ENCODE results near the gene CATSPERB. TPM values are rescaled to one million over a fixed set of nuclear protein-coding genes. Genes with fewer than 3 reads are reported as not detected.
"Not testable (repeated sequence)": the region's sequence is repeated elsewhere in the genome, so short reads cannot be mapped to it uniquely, and the experiment has no call there.

Gene CATSPERB
- total RNA-seq, 6 experiments from 2014 or later = 0.19 to 0.55 (median 0.38) TPM; not detected in 1

GRCh38 chr14:91609161-91609560, 122.7 kb downstream of the CATSPERB start:
- no peaks in the 10 kb centered on the region for H3K27me3 ChIP-seq
- 74% methylated on average over 3 of the region's 3 CpGs for WGBS (ENCODE audit: insufficient coverage, low coverage, low lambda C conversion rate, missing lambda C conversion rate)
- no peak for TF ChIP-seq POLR2A (IDR thresholded peaks at IDR 0.05)
- TF ChIP-seq, protein P1, sequence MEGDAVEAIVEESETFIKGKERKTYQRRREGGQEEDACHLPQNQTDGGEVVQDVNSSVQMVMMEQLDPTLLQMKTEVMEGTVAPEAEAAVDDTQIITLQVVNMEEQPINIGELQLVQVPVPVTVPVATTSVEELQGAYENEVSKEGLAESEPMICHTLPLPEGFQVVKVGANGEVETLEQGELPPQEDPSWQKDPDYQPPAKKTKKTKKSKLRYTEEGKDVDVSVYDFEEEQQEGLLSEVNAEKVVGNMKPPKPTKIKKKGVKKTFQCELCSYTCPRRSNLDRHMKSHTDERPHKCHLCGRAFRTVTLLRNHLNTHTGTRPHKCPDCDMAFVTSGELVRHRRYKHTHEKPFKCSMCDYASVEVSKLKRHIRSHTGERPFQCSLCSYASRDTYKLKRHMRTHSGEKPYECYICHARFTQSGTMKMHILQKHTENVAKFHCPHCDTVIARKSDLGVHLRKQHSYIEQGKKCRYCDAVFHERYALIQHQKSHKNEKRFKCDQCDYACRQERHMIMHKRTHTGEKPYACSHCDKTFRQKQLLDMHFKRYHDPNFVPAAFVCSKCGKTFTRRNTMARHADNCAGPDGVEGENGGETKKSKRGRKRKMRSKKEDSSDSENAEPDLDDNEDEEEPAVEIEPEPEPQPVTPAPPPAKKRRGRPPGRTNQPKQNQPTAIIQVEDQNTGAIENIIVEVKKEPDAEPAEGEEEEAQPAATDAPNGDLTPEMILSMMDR (IDR thresholded peaks at IDR 0.05) = no peak
- no peaks in the 10 kb centered on the region for H3K9me3 ChIP-seq
- intact Hi-C loops (cut with DNase I) = no loop called here
- H3K27ac ChIP-seq = no peak overlapping the region
- no peaks in the 10 kb centered on the region for H3K36me3 ChIP-seq
- peaks cover 0 to 7% (median 3%) of the 10 kb centered on the region in 4 donors for H3K4me1 ChIP-seq
- no peak overlapping the region for H3K4me3 ChIP-seq
- DNase-seq (no peak), ATAC-seq (no peak)

GRCh38 chr14:91607322-91608047, 124.4 kb downstream of the CATSPERB start:
- peak; percentile 60 to 90 (median 72) for ATAC-seq
- H3K4me3 ChIP-seq = no peak overlapping the region
- no peak overlapping the region for H3K27ac ChIP-seq
- TF ChIP-seq, protein P1 (IDR thresholded peaks at IDR 0.05) = no peak
- TF ChIP-seq POLR2A (IDR thresholded peaks at IDR 0.05) = no peak
- 58% methylated on average over 4 of the region's 9 CpGs for WGBS (ENCODE audit: insufficient coverage, low coverage, low lambda C conversion rate, missing lambda C conversion rate)
- H3K27me3 ChIP-seq = no peaks in the 10 kb centered on the region
- intact Hi-C loops (cut with DNase I) = no loop called here
- peaks cover 0 to 7% (median 3%) of the 10 kb centered on the region in 4 donors for H3K4me1 ChIP-seq
- H3K9me3 ChIP-seq = no peaks in the 10 kb centered on the region
- no peaks in the 10 kb centered on the region for H3K36me3 ChIP-seq
- peak in 1 of 3 donors; percentile 46 for DNase-seq

GRCh38 chr14:91606851-91607250, 125.0 kb downstream of the CATSPERB start:
- H3K4me3 ChIP-seq = no peak overlapping the region
- TF ChIP-seq, protein P1 (IDR thresholded peaks at IDR 0.05) = no peak
- TF ChIP-seq POLR2A (IDR thresholded peaks at IDR 0.05) = no peak
- no peak overlapping the region for H3K27ac ChIP-seq
- 39% methylated on average over 2 of the region's 3 CpGs for WGBS (ENCODE audit: insufficient coverage, low coverage, low lambda C conversion rate, missing lambda C conversion rate)
- peaks cover 0 to 7% (median 3%) of the 10 kb centered on the region in 4 donors for H3K4me1 ChIP-seq
- intact Hi-C loops (cut with DNase I) = no loop called here
- DNase-seq (no peak), ATAC-seq (no peak)
- no peaks in the 10 kb centered on the region for H3K36me3 ChIP-seq
- no peaks in the 10 kb centered on the region for H3K9me3 ChIP-seq
- no peaks in the 10 kb centered on the region for H3K27me3 ChIP-seq

GRCh38 chr14:91604611-91605010, 127.3 kb downstream of the CATSPERB start:
- H3K36me3 ChIP-seq; H3K4me1 ChIP-seq; DNase-seq; H3K4me3 ChIP-seq; H3K9me3 ChIP-seq; H3K27me3 ChIP-seq; H3K27ac ChIP-seq; ATAC-seq; intact Hi-C loops (cut with DNase I): not testable (repeated sequence)
- 80% methylated on average over 1 of the region's 1 CpG for WGBS (ENCODE audit: insufficient coverage, low coverage, low lambda C conversion rate, missing lambda C conversion rate)

DNA sequence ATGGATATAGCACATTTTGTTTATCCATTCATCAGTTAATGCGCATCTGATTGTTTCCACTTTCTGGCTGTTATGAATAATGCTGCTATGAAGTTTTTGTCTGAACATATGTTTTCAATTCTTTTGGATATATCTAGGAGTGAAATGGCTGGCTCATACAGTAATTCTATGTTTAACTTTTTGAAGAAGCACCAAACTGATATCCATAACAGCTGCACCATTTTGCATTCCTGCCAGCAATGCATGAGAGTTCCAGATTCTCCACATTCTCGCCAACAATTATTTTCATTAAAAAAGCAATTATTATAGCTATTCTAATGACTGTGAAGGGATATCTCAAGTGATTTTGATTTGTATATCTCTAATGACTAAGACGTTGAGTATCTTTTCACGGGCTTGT, 131.9 kb downstream of the CATSPERB start:
- H3K4me1 ChIP-seq = no peaks in the 10 kb centered on the region
- no peaks in the 10 kb centered on the region for H3K36me3 ChIP-seq
- H3K9me3 ChIP-seq = no peaks in the 10 kb centered on the region
- ATAC-seq (no peak), DNase-seq (no peak)
- TF ChIP-seq, protein P1 (IDR thresholded peaks at IDR 0.05) = no peak
- no peak for TF ChIP-seq POLR2A (IDR thresholded peaks at IDR 0.05)
- 74% methylated on average over 4 of the region's 4 CpGs for WGBS (ENCODE audit: insufficient coverage, low coverage, low lambda C conversion rate, missing lambda C conversion rate)
- intact Hi-C loops (cut with DNase I) = no loop called here
- no peak overlapping the region for H3K4me3 ChIP-seq
- no peaks in the 10 kb centered on the region for H3K27me3 ChIP-seq
- no peak overlapping the region for H3K27ac ChIP-seq
